Islet precursor cell (in vitro differentiated cells): ENCODE data around the gene UBAC1.
A peak's percentile ranks its signal among the peaks of the same experiment; 100 is the strongest.
"Not testable (repeated sequence)": the region's sequence is repeated elsewhere in the genome, so short reads cannot be mapped to it uniquely, and the experiment has no call there.

Source experiments
- DNase-seq: peaks from one replicate; pipeline ENCODE4 v3.0.0-alpha.2; 2018

UBAC1 gene

DNA sequence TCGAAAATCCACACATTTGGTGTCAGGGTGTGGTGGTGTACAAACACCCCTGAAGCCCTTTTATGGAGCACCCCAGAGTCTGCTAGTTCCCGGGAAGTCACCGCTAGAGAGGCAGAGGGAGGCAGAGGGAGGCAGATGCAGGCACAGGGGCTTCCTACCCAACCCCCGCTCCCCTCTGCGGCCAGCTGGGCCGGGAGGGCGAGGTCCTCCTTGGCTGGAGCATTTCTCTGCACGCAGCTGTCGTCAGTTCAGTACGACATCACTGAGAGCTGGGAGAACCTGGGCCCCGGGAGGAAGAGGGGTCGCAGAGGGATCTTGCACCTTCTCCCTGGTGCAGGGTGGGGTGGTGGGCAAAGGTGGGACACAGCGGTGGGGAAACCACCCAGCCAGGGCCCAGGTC, 15.8 kb upstream of the UBAC1 start:
- no peak for DNase-seq

DNA sequence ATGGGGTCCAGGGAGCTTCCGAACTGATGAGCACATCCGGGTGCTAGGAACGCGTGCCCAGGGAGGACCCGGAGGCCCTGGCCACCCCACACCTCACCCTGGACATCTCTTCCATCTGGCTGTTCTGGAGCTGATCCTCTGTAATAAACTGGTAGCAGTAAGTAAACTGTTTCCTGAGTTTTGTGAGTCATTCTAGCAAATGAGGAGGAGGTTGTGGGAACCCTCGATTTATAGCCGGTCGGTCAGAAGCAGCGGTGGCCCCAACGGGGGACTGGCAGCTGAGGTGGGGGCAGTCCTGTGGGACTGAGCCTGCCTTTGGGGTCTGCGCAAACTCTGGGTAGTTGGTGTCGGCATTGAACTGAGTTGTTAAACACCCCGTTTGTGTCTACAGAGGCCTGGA, 15.4 kb upstream of the UBAC1 start:
- DNase-seq, result no peak

DNA sequence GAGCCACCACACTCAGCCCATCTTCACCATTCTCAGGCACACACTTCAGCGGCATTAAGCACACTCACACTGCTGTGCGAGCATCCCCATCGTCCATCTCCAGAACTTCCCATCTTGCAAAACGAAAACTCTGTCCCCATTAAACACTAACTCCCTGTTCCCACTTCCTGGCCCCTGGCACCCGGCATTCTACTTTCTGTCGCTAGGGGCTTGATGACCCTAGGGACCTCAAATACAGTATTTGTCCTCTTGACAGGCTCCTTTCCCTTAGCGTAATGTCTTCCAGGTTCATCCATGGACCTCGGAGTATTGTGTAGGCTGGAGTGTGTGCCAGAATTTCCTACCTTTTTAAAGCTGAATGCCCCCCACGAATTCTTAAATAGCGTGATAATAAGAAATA, 14.7 kb upstream of the UBAC1 start:
- no peak for DNase-seq

DNA sequence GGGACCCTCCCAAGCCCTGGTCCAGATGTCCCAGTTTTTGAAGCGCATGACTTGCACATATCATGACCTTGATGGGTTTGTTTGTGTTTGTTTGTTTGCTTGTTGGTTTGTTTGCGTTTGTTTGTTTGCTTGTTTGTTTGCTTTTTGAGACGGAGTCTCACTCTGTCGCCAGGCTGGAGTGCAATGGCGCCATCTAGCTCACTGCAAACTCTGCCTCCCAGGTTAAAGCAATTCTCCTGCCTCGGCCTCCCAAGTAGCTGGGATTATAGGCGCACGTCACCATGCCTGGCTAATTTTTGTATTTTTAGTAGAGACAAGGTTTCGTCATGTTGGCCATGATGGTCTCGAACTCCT, 13.0 kb upstream of the UBAC1 start:
- DNase-seq, result no peak

DNA sequence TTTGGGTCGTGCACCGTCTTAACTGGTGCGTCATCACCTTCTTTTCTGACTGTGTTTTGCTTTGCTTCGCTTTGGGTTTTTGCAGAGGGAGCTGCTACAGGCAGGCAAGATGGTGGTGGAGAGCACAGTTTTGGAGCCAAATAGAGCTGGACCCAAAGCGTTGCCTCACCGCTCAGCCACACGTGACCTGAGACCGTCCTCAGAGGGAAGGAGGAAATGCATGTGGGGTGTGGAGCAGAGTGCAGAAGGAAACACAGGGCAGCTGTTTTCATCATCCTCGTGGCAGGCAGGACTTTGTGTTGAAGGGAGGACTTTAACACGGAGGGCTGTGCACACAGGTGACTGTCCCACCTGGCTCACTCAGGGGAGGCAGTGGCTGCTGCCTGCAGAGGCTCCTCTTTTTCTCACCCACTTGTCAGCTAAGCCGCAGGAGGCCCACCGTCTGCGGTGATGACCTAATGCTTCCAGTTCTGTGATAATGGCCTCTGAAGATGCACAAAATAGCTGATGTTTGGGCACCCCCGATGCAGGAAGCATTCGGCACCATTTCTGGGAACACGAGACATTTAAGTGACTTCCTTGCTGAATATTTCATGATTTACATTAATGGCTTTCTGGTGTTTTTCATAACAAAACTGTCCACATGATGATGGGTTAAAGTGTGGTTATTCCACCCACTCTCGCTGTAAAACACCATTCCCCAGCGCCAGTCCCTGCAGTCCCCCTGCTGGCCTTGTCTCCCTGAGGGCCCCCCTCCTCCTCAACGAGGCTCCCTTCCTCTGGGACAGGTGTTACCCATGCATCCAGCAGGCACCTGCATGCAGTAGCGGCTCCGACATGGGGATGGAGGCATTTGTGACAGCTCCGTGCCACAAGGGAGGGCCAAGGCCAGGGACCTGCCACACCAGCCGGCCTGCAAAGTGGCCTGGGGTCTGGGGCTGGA, 12.4 kb upstream of the UBAC1 start:
- no peak for DNase-seq

DNA sequence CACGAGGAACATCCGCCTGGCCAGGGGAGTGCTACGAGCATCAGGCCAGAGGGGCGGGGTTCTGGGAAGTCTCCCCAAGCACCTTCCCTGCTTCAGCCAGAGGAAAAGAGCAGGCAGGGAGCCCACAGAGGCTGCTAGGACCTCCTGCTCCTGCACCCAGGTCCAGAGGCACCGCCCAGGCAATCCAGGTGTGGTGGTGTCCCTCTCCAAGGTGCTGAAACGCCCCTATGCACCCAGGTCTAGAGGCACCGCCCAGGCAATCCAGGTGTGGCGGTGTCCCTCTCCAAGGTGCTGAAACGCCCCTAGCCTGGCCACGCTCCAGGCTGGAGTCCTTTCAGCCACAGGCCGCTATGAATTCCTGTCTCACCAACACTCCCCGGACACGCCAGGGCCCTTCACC, 10.7 kb upstream of the UBAC1 start:
- peak; percentile 95 for DNase-seq

DNA sequence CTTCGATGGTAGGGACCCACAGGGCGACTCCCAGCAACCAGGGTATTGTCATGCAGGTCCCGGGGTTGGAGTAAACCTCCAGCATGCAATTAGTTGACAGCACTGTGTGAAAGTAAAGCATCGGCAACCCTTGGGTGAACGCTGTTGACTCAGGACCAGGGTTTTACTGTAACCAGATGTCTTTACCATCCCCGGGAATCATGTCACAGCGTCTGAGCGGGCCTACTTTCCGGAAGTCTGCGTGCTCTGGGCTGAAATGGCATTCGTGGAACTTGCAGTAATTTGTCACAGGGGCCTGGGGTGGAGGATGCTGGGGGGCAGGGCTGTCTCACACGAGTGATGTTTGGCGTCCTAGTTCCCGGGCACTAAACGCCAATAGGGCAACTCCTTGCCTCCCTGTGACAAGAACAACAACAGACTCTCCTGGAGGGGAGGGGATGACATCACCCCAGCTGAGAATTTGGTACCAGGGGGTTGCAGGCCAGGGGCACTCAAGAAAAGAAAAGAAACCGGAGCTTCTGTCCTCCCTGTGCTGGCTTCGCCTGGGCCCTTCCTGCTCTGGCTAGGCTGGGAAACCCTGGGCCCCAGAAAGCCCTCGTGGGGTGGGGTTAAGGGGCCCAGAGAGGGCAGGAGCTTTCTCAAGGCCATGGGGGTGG, 10.1 kb upstream of the UBAC1 start:
- DNase-seq, result no peak

DNA sequence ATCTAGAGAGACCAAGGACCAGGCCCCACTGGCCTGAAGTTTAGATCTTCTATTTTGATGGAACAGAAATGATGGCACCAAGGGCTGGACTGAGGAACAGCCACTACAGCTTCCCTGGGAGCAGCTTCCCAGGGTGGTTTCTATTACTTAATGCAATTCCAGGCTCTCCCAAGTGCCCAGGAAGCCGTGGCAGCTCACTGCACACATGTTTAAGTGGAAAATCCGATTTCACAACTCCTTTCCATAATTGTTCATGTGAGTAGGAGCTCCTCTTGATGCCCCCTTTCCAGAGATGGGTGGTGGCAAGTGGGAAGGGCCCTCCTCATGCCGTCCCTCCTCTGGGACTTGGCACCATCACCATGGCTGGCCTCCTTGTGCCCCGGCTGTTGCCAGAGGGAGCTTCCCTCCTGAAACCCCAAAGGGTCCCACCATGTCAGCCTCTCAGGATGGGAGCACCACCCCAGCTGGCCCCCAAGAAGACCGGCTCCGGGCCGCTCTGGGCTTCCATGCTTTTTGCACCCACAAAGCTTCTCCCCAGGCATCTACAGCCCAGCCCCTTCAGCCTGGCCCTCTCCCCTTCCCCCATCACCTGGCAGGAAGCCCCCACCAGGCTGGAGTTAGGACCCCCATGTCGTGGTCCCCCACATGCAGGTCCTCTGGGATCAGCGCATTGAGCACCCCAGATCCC, 9.1 kb upstream of the UBAC1 start:
- DNase-seq, result no peak

DNA sequence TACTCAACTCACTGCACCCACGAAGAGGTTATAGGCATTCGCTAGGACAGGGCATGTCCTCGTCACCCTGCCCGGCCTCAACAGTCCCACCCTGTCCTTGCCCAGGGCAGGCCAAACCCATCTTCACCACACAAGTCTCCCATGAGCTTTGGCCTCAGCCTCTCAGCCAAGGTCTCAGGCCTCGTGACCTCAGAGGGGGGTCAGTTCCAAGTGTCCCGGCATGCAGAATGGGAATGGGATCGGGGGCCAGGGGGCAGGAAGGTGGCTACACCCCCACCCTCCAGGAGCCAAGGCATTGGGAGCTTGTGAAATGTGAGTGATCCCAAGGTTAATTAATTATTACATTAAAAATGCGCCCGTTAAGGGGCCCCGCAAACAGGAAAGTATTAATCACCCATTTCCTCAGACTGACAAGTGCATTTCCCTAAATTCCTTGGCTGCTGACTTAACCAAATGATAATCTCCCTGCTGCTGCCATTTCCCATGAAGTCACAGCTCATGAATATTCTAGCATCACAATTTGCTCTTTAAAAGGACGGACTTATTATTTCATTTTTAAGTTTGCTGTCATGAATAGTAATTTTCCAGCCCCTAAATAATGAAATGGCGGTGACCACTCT, 8.0 kb upstream of the UBAC1 start:
- DNase-seq, result no peak

DNA sequence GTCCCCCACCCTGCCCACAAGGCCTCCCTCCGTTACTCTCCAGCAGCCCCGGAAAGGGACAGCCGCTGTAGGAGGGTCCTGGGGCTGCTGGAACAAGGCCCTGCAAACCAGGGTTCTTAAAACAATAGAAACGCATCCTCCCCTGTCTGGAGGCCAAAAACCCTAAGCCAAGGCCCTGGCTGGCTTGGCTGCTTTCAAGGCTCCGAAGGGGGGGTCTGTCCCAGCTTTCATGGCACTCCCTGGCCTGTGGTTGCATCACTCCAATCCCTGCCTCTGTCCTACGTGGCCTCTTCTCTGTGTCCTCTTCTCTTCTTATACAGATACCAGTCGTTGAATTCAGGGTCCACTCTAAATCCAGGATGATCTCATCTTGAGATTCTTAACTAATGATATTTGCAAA, 7.4 kb upstream of the UBAC1 start:
- no peak for DNase-seq

DNA sequence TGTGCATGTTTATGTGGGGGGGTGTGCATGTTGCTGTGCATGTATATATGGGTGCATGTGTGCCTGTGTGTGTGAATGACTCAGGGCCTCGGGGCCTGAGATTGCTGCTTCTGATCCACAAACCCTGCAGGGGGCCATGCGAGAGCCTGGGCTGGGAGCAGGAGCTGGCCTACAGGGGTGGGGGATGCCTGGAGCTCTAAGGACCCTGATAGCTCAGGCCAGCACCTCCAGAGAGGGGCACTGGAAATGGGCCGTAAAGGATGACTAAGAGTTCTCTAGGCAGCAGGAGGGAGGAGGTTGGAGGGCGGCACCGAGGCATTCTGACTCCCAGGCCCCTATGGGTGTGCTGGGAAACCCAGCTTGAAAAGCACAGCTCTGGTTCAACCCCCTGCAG, 6.9 kb upstream of the UBAC1 start:
- DNase-seq, result no peak

DNA sequence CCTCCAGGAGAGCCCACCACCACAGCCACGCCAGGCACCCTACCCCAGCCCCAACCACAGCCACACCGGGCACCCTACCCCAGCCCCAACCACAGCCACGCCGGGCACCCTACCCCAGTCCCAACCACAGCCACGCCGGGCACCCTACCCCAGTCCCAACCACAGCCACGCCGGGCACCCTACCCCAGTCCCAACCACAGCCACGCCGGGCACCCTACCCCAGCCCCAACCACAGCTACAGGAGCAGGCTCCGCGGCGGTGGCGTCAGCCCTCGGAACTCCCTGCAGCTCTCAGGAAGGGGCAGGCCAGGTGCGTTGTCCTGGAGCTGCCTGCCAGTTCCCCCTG, 5.7 kb upstream of the UBAC1 start:
- DNase-seq, result not testable (repeated sequence)

DNA sequence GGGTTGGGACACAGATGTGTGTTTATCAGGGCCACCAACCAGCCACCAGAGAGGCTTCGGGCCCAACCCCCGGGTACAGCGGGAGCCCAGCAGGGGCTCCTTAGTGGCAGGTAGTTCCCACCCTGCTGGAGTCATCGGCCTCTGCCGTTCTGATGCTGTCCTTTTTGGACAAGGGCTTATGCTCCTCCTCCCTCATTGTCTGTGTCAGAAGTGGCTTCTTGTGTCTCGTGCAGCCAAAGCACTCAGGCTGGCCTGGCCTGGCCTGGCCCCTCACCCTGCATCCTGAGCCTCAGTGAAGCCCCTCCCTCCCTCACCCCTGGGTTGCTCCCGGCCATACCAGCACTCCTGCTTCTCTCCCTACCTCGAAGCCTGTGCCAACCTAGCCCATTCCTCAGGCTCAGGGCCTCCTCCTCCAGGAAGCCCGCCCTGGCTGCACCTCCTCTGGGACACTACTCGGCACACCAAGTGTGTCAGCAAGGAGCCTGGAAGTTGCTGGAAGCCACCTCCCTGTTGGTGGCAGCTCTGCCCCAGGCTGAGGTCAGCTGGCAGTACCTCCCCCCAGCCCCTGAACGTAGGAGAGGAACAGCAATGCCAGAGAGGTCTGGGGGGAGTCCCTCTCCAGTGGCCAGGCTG, 4.1 kb upstream of the UBAC1 start:
- no peak for DNase-seq

DNA sequence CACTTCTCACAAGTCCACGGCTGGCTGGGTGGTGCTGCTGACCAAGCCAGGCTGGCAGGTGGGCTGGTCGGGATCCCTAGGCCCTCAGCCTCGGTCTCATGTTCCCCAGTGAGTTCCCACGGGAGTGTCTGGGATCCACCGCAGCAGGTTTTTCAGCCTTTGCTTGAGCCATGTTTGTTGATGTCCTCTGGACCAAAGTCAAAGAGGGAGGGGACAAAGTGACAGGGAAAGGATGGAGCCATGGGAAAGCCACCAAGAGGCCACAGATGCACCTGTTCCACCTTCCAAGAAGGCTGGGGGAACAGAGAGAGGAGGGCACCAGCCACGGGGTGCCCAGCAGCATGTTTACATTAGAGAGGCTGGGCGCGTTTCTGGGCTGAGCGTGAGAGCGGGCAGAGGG, 2.8 kb upstream of the UBAC1 start:
- no peak for DNase-seq

DNA sequence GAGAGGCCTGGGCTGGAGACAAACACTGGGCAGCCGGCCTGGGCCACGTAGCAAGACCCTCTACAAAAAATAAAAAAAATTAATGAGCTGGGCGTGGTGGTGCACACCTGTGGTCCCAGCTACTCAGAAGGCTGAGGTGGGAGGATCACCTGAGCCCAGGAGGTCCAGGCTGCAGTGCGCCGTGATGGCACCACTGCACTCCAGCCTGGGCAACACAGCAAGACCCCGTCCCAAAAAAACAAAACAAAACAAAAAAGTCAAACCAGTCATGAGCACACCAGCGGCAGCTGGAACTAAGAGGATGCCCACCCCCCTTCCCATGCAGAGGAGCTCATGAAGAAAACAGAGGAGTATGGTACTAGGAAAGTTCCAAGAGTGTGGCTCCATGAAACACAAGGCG, 2.2 kb upstream of the UBAC1 start:
- no peak for DNase-seq

DNA sequence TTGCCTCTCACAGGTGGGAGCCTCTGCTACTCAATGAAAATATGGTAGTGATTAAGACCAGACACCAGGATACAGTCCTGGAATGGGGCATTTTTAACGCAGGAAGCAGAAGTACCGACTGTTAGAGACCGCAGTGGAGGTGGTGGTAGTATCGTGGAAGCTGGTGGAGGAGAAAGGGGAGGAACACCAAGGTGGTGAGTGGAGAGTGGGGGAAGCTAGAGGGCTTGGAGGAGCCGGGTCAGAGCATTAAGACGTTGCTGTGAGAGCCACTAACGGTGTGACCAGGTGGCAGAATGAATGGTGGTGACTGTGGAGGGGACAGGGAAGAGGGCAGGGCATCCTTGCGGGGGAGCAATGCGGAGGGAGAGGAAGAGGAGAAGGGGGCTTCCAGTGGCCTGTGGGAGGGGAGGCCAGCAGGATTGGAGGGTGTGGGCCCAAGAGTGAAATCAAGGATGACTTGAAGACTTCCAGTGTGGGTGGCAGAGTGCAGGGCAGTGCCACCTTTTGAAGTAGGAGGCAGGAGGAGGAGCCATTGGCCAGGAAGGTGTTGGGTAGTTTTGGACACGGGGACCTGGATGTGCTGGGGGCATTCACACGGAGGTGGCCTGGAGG, 1.6 kb upstream of the UBAC1 start:
- DNase-seq, result no peak

DNA sequence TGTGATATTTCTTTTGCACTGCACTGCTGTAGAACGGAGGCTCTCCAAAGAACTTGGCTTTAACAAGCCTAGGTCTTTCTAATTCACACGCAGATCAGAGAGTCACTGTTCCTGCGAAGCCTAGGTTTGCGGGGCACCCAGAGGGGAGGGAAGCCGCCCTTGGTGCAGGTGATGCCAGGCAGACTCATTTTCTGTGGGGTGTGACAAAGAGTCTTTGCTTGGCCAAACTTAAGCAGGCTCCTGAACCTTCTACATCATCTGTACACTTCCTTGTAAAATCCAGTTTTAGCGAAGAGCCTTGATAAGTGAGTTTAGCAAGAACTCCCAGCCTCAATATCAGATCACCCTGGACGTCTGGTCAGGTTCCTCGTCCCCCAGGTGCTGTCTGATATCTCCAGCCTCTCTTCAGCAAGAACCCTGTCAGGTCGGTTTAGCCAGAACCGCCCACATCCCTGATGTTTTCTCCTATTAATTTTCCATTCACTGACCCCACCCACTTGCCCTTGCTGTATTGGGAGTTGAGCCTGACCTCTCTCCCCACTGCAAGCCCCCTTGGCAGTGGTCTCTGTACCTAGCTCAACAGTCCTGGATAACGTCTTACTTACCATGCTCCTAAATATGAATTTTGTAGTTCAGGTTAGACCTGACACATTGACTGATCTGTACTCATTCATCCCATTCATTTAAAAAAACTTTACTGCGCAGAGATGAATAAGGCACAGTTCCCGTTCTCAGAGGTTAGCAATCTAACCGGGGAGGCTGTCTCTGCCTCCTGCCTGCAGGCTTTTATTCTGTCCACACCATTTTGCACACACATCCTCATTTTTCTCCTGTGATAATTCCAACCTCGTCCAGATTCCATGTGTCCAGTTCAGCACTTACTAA, 880 bp upstream of the UBAC1 start:
- no peak for DNase-seq

DNA sequence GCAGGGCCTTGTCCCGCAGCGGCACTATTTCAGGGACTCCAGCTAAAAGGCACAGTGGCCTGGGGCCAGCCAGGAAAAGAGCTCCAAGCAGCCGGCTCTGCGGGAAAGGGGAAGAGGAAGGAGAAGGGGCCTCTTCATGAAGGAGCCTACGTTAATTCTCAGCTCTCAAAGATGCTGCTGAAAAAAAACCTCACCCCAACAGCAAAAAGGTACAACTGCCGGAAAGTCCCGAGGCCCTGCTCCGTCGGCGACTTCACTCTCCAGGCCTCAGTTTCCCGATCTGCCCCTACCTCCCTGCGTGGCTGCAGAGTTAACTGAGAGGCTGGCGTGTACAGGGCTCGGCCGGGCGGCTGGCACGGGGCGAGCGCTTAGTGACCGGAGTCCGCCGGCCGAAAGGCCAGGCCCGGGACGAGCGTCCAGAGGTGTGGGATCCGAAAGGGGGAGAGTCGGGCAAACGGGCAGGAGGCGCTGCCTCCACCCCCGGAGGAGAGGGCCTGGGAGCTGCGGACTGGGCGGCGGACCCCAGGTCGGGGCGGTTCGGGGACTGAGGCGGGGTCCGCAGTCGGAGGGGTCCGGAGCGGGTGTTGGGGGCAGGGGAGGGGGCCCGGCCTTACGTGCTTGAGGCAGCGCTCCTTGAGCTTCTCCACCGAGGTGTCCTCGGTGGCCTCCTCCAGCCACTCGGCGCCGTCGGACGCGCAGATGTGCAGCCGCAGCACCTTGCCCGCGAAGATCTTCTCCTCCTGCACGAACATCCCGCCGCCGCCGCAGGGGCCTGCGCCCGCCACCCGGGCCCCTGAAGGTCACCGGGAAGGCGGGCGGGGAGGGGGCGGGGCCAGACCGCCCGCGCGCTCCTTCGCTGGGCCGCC, 529 bp downstream of the UBAC1 start:
- DNase-seq, result no peak

DNA sequence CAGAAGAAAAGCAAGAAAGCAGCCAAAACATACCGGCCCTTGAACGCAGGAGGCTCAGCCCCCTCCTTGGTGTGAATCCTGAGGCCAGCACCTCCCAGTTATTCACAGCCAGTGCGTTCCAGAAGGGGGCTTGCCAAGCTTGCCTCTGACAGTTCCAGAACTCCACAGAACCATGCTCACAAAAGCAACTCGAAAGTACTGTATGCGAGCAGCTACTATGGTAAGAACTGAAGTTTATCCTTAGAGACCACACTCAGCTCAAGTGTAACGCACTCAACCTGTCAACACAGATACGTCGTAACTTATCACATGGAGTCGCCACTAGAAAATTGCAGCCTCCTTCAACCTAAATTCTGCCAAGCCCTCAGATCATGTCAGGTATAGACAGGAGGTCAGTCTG, 1.4 kb downstream of the UBAC1 start:
- no peak for DNase-seq

DNA sequence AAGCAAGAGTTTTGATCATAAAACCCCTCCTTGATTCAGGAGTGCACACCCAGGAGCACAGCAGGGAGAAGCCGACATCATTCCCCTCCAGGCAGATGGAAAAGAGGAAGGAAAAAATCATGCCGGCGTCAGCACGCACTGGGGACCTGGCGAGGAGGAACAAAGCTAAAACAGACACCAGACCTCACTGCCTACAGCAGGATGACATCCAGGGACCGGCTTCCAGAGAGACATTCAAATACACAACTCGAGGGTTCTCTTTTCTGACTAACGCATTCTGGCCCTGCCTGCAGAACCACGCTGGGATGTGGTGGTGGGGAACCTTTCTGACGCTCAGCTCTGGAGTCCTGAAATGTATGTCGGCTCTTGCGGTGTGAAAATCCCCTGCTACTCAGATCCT, 2.7 kb downstream of the UBAC1 start:
- no peak for DNase-seq

DNA sequence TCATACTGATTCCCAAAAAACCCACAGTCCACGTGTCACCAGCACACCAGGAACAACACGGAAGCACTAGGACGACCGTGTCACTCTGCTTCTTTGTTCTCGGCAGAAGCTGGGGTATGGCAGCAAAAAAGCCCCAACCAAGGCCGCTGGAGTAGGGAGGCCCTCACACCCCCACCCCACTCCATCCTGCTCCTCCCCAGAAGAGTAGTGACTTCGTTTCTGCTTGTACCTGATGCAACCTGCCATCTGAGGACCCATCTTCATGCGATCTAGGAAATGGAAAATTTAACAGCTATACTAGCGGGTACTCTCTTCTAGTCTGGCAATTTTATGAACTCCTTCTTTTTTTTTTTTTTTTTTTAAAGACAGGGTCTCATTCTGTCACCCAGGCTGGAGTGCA, 3.7 kb downstream of the UBAC1 start:
- no peak for DNase-seq
